ENCODE measurements around the gene PRIMPOL. TPM values are rescaled to one million over a fixed set of nuclear protein-coding genes. Genes with fewer than 3 reads are reported as not detected.

Gene PRIMPOL
- total and polyA plus RNA-seq, 9 of the 15 experiments (the other 6 are each of a cell fraction or from before 2014, with no cell fraction given), result 11.0 to 32.0 (median 16.1) TPM

- ChIA-PET CTCF (ENCODE audit: low intra/inter-chr PET ratio) (no interaction called here), POLR2A (interaction anchor here (0.7 kb wide), 1 partner anchor 152 kb away, joined by 3 read pairs; no protein-coding TSS in a partner anchor)
- no peaks in the 10 kb centered on the region for H3K79me2 ChIP-seq (ENCODE audit: control insufficient read depth, insufficient read depth, low read length)
- TF ChIP-seq NFRKB (IDR thresholded peaks at IDR 0.05; ENCODE audit: low read depth), result no peak
- no peak for TF ChIP-seq GTF2B (IDR thresholded peaks at IDR 0.05; ENCODE audit: extremely low read depth, insufficient read length)
- no peak for TF ChIP-seq NCOA4 (IDR thresholded peaks at IDR 0.05; ENCODE audit: partially characterized antibody)
- TF ChIP-seq FOSL1 (tag; conservative IDR thresholded peaks at IDR 0.05), result no peak
- no peak for TF ChIP-seq PATZ1 (CRISPR knock-in tag; IDR thresholded peaks at IDR 0.05; ENCODE audit: borderline replicate concordance)
- no TSS peak for BruUV-seq (replicated peaks)
- no peak overlapping the region for H3K9ac ChIP-seq (ENCODE audit: insufficient read depth in 1 of 2, low read depth in 2 of 2, low read length in 2 of 2)
- intact Hi-C loops (cut with micrococcal nuclease), result no loop called here
- no peak overlapping the region for H3K4me2 ChIP-seq (ENCODE audit: insufficient read depth, low read length)
- no peaks in the 10 kb centered on the region for H3K27me3 ChIP-seq (ENCODE audit: control insufficient read depth in 2 of 2, insufficient read depth in 2 of 2, low read length in 2 of 2)
- in situ Hi-C loops (cut with MboI), result no loop called here
- 76% methylated on average over 8 of the region's 8 CpGs for WGBS (ENCODE audit: insufficient coverage, low coverage, missing lambda C conversion rate)
- no peak overlapping the region for H3K4me3 ChIP-seq
- no peaks in the 10 kb centered on the region for H3K9me3 ChIP-seq (replicated peaks; ENCODE audit: control insufficient read depth, insufficient read depth, low read depth, low read length)
- peaks cover 5% of the 10 kb centered on the region; the same call in 1 of the 3 replicates for H3K36me3 ChIP-seq (ENCODE audit: control insufficient read depth, insufficient read depth, low read length)
- H3K27ac ChIP-seq (ENCODE audit: extremely low read depth, low read depth, low read length), result no peak overlapping the region
- DNase-seq (ENCODE audit: extremely low read depth in 1 of 4, low spot score in 3 of 4) (no peak), ATAC-seq (no peak), FAIRE-seq (no peak)
- no peaks in the 10 kb centered on the region for H3K9me1 ChIP-seq (ENCODE audit: control insufficient read depth, insufficient read depth, low read length)
- no peaks in the 10 kb centered on the region for H3K4me1 ChIP-seq (replicated peaks in 1 of 2; ENCODE audit: control insufficient read depth in 2 of 2, insufficient read depth in 2 of 2, low read length in 2 of 2)
- H2AFZ ChIP-seq (ENCODE audit: low read depth, low read length), result no peak overlapping the region
- H4K20me1 ChIP-seq (replicated peaks; ENCODE audit: control insufficient read depth, insufficient read depth, low read length), result no peaks in the 10 kb centered on the region
Measured at GRCh38 chr4:184655889-184656869, 6.6 kb downstream of the PRIMPOL start.

Measured in K562 (cell line).